SHP77 (cell line): ENCODE results near the gene HRC.

Source experiments
- DNase-seq, 2 experiments: peaks; one replicate each; lab custom pipeline; 2025; lab: John Stamatoyannopoulos, UW

The HRC gene

DNA sequence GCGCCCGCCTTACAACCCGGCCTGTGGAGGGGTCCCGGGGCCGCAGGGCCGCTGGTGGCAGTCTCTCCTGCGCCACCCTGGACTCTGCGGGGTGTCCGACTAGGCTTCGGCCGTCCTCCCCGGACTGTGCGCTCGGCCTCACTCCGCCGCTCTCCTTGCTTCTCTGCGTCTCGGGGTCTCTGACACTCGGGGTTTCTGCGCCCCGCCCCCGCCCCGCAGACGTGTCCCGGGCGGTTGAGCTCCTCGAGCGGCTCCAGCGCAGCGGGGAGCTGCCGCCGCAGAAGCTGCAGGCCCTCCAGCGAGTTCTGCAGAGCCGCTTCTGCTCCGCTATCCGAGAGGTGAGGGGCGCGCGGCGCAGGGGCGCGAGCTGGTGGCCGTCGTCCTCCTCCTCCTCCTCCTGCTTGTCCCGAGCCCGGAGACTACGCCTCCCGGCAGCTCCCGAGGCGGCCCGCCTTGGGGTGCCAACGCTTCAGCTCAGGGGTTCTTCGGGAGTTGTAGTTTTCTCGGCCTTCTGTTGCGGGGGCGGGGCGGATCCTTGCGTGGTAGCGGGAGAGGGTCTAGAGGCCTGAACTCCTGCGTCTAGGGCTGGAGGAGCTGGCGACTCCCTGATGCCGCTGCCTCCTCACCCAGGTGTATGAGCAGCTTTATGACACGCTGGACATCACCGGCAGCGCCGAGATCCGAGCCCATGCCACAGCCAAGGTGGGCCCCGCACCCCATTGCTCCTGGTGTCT is 40.4 kb downstream of the HRC start:
- peak in 1 of 2 experiments; percentile 30 for DNase-seq

GRCh38 chr19:49113762-49114629 is 41.2 kb downstream of the HRC start, which contains the start of gene LIN7B:
LIN7B (plus strand) TSS chr19:49114370; CDS start chr19:49114405, 35 bp downstream.
- peak; percentile 46 to 73 for DNase-seq

DNA sequence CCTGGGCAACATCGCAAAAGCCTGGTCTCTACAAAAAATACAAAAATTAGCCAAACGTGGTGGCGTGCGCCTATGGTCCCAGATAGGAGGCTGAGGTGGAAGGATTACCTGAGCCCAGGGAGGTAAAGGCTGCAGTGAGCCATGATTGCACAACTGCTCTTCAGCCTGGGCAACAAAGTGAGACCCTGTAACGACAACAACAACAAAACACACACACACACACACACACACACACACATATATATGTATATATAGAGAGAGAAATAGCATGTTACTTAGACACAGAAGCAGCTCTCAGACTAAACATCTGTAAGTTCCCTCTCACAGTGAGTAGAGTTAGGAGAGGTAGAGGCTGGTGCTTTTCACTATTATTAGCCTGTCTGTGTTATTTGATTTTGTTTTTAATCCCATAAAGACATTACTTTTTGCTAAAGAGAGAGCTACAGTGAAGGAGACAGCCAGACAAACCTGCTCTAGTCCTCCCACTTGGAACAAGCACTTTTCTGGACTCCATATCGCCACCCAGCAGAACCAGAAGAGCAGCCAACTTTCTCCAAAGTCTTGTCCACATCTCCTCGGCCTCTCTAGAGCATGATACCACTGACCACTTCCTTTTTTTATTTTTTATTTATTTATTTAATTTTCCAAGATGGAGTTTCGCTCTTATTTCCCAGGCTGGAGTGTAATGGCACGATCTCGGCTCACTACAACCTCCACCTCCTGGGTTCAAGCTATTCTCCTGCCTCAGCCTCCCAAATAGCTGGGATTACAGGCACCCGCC is 43.8 kb downstream of the HRC start:
- no peak for DNase-seq

GRCh38 chr19:49110567-49110966 is 44.6 kb downstream of the HRC start:
- no peak for DNase-seq

GRCh38 chr19:49109569-49110233 is 45.5 kb downstream of the HRC start:
- DNase-seq = no peak

DNA sequence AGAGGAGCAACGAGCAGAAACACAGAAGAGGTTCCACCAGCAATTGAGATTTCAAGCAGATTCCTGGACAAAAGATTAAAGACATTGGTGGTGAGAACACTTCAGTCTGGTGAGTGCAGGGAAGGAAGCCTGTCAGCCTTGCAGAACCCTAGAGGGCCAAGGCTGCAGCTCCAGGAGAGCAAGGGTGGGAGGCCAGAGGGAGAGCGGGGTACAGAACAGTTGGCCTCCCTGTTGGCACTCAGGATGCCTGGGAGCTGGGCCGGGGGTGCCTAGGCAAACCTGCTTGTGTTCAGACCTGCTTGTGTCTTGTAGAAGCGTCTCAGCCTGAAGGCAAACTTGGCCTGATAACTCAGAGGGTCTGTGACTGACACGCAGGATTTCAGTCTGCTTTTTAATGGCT is 46.1 kb downstream of the HRC start:
- no peak for DNase-seq

GRCh38 chr19:49107625-49108459 is 47.4 kb downstream of the HRC start:
- no peak for DNase-seq

DNA sequence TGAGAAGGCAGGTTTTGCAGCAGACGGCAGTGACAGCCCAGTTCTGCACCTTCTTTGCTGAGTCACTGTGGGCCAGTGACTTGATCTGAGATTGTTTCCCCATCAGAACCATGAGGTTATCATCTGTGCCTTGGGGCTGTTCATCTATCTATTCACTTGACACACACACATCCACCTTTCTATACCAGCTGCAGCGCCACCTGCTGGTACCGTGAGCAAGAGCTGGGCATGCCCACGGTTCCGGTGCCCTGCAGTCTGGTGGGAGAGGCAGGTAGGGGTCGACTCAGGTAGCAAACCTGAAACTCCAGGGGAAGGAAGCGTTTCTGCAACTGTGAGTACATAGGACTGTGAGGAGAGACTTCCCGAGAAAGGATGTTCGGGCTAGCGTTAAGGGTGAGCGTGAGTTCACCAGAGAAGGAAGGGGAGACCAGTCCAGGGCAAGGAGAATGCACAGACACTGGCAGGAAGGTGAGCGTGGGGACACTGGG is 48.5 kb downstream of the HRC start:
- DNase-seq = peak; percentile 47 to 56

DNA sequence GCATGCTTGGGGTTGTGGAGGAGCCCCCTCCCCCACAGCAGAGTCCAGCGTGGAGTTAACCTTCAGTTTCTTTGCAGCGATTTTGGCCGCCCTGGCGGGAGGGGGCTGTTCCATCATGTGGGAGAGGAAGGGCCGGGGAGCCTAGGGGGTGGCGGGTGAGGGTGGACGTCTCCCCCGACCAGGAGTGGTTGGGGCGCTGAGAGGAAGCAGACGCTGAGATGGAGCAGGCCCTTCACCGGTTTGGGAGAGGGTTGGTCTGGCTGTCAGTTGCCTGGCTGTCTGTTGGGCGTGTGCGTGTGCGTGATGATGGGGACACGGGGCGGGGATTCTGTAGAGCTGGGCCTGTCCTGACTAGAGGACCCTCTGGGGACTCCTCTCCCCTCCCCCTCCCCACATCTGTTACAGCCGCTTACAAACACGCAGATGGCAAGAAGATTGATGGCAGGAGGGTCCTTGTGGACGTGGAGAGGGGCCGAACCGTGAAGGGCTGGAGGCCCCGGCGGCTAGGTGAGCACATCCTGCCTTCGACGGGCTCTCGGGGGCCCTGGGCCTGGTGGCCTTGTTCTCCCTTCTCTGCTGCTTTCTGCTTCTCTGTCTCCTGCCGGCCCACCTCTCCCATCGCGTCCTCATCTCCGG is 50.8 kb downstream of the HRC start:
- DNase-seq = no peak

DNA sequence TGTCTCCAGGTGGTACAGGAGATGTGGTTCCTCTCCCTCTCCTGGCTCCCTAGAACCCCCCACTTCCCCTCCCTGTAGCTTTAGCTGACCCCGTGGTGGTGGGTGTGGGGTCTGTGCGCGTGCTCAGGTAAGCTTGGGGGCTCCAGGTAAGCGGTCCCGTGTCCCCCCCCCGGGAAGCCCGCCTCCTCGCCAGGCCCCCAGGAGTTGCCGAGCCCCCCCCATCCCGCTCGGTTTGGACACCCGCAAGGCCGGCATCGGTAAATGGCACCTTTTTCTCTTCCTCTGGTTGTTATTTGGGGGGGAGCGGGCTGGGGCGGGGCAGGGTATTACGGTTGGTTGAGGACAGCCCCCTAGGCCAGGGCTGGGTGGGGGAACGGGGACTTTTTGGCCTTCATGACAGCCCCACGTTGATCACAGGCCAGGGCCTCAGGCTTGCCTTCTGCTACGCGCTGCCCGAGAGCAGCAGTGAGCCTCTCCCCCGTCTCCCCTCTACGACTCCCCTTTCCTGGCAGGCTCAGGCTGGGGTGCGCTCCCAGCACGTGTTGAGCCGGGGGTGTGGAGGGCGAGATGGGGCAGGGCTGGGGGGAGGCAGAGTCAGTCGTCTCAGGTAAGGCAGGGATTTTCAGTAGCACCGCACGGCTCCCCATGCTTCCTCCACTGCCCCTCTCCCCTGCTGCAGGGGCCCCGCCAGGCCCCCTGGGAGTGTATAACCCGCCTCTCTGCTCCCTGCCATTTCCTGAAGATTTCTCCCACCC is 51.7 kb downstream of the HRC start:
- no peak for DNase-seq

DNA sequence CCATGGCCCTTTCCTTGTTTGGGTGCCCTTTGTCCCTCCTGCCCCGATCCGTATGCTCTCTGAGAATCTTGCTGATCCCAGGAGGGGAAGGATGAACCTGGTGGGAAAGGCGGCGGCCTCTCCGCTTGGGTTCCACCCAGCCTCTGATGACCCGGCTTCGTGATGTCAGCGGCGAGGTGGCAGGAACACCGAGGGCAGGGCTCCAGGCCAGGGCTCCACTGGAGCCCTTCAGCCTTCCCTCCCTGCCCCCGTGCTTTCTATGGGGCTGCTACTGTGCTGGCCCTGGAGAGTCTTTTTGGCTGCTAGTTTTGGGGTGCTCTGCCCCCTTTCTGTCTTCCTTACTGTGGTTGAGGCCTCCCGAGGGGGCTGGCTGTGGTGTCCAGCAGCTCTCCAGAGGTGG is 52.9 kb downstream of the HRC start:
- no peak for DNase-seq
